Fibroblast of pulmonary artery (primary cell): Measurements from ENCODE around the gene AUTS2.
"Not testable (repeated sequence)": the region's sequence is repeated elsewhere in the genome, so short reads cannot be mapped to it uniquely, and the experiment has no call there.

Experiments
- DNase-seq: peaks from one replicate; pipeline ENCODE4 v3.0.0-alpha.2; 2010; ENCODE audit warnings: low read depth
- H3K4me3 ChIP-seq: replicated peaks from 2 replicates; pipeline ENCODE4 v1.5.1; 2011; ENCODE audit warnings: low read depth, mild to moderate bottlenecking, control low read depth, low read length, moderate library complexity
- TF ChIP-seq, protein P1 (sequence below): IDR thresholded peaks from 2 replicates; pipeline ENCODE4 v1.5.1; 2011; ENCODE audit warnings: mild to moderate bottlenecking, control low read depth, low read length, inconsistent platforms; ENCODE audit errors: missing control alignments

Gene AUTS2

DNA sequence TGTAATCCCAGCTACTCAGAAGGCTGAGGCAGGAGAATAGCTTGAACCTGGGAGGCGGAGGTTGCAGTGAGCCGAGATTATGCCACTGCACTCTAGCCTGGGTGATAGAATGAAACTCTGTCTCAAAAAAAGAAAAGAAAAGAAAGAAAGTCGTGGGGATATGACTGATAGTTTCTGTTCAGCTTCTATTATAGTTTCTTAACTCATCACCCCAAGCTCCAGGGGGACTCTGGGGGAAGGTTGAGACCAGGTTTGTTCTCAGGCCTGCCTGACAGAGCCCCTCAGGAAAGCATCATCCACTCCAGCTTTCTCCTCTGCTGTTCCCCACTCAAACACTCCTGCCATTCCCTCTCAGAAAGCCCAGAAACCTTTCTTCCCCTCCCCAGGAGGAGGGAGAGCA lies 991.3 kb downstream of the AUTS2 start:
- DNase-seq, result no peak
- TF ChIP-seq, protein P1, sequence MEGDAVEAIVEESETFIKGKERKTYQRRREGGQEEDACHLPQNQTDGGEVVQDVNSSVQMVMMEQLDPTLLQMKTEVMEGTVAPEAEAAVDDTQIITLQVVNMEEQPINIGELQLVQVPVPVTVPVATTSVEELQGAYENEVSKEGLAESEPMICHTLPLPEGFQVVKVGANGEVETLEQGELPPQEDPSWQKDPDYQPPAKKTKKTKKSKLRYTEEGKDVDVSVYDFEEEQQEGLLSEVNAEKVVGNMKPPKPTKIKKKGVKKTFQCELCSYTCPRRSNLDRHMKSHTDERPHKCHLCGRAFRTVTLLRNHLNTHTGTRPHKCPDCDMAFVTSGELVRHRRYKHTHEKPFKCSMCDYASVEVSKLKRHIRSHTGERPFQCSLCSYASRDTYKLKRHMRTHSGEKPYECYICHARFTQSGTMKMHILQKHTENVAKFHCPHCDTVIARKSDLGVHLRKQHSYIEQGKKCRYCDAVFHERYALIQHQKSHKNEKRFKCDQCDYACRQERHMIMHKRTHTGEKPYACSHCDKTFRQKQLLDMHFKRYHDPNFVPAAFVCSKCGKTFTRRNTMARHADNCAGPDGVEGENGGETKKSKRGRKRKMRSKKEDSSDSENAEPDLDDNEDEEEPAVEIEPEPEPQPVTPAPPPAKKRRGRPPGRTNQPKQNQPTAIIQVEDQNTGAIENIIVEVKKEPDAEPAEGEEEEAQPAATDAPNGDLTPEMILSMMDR, result no peak
- H3K4me3 ChIP-seq, result no peak overlapping the region

DNA sequence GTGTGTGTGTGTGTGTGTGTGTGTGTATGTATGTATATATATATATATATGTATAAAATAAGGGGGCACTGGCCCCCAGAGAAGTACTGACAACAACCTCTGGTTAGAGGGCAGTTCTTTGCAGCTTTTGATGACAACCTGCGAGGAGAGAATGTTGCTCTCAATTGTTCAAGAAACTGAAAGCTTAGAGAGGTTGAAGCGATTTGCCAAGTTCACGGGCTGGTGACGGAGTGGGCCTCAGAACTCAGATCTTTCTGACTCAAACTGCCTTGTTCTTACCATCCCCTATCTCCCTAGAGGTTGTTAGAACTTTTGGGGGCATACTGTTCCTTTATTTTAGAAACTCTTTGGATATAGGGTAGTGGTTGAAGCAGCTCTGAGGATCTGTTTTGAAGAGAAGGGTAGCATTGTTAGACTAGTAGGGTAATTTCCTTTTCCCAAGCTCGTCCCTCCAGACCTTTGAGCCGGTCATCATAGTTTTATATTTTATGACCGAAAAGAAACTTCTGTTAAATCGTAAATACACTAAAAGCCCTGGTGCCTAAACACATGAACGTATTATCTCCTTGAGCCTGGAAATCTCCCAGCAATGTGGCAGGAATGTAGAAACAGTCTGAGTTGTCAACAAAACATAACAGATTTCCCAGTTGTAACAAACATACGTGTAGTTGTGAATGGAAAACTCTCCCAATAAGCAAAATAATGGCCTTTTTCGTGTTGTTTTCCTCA lies 992.0 kb downstream of the AUTS2 start:
- no peak for DNase-seq
- TF ChIP-seq, protein P1, result no peak
- no peak overlapping the region for H3K4me3 ChIP-seq

DNA sequence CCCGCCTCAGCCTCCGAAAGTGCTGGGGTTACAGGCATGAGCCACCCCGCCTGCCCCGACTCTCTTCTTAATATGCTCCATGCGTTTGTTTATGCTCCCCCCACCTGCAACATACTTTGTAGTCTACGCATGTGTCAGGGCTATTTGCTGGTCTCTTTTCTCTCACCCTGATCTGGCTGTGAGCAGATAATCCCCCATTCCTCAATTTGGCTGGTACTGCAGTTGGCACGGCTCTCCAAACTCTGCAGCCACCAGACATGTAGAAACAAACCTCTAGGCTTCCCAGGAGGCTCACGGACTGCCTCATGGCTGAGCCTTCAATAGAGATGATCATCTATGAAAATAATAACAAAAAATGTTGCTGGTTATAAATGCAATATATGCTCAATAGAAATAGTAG lies 993.4 kb downstream of the AUTS2 start:
- H3K4me3 ChIP-seq, result no peak overlapping the region
- TF ChIP-seq, protein P1, result no peak
- DNase-seq, result no peak

DNA sequence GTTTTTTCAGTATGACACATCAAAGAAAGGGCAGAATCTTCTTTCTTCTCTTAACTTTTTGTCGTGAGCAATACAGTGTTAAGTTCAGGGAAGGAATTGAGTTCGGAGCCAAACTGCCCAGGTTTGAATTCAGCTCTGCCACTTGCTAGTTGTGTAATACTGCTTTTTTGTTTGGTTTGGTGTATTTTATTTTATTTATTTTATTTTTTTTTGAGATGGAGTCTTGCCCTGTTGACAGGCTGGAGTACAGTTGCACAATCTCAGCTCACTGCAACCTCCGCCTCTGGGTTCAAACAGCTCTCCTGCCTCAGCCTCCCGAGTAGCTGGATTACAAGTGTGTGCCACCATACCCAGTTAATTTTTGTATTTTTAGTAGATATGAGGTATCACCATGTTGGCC lies 993.9 kb downstream of the AUTS2 start:
- no peak for DNase-seq
- TF ChIP-seq, protein P1, result no peak
- no peak overlapping the region for H3K4me3 ChIP-seq

DNA sequence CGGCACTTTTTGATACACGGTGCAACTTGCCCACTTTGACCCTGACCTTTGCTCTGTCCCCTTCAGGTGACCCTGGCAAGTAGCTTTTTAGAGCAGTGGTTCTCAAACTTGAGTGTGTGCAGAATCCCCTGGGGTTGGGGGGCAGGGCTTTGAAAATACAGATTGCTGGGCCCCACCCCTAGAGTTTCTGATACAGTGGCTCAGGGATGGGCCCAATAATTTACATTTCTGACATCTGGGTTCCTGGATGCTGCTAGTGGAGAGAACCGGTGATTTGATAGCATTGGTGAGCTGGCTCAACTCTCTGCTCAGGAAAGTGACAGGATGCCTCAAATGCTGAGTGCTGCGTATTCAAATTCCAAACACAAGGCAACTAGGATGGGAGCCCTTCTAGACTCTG lies 995.9 kb downstream of the AUTS2 start:
- no peak overlapping the region for H3K4me3 ChIP-seq
- TF ChIP-seq, protein P1, result no peak
- no peak for DNase-seq

DNA sequence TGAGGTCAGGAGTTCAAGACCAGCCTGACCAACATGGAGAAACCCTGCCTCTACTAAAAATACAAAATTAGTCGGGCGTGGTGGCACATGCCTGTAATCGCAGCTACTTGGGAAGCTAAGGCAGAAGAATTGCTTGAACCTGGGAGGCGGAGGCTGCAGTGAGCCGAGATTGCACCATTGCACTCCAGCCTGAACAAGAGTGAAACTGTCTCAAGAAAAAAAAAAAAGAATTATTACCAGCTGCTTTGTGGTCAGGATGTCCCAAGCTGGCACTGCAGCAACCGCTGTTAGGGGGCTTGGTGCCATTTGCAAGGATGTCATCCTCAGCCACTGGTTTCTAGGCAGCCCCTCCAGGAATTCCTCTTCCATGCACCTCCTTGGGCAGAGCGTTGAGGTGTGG lies 996.6 kb downstream of the AUTS2 start:
- H3K4me3 ChIP-seq, result not testable (repeated sequence)

DNA sequence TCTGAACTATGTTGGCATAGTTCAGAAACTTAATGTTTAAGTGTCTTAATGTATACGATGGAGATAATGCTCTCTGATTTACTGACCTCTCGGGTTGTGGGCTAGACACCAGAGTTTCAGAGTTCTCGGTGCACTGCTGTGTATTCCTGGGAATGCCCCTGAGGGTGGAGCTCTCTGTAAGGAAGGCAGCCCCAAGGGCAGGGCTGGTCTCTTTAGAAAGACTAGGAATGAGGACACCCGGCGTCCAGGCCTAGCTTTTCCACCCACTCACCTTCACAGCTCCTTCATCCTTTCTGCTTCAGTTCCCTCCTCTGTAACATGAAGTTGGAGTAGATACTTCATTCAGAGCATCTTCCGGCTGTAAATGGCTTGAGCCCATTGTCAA lies 997.1 kb downstream of the AUTS2 start:
- H3K4me3 ChIP-seq, result no peak overlapping the region
- DNase-seq, result no peak
- TF ChIP-seq, protein P1, result no peak

More for the DNA sequence above, 996.6 kb downstream of the AUTS2 start:
- DNase-seq, result not testable (repeated sequence)
